ENCODE results near the gene CFAP45. TPM values are rescaled to one million over a fixed set of nuclear protein-coding genes. Genes with fewer than 3 reads are reported as not detected.

CFAP45 gene
- total RNA-seq, 1 experiment from 2014 or later: 3.6 TPM

GRCh38 chr1:159859767-159860322 is 40.1 kb downstream of the CFAP45 start:
- TF ChIP-seq CTCF (conservative IDR thresholded peaks at IDR 0.05; ENCODE audit: low read depth, low read length): no peak
- TF ChIP-seq EZH2 (IDR thresholded peaks at IDR 0.05; ENCODE audit: borderline replicate concordance, low read depth, low read length, poor library complexity, severe bottlenecking): no peak
- no peaks in the 10 kb centered on the region for H3K9me3 ChIP-seq (ENCODE audit: low read depth, low read length, poor library complexity, severe bottlenecking)
- no peaks in the 10 kb centered on the region for H3K36me3 ChIP-seq (ENCODE audit: insufficient read depth, low read length, poor library complexity, severe bottlenecking)
- no peaks in the 10 kb centered on the region for H3K27me3 ChIP-seq (replicated peaks; ENCODE audit: insufficient read depth, low read depth, low read length, poor library complexity)
- DNase-seq (ENCODE audit: low spot score): no peak
- POLR2A ChIA-PET (ENCODE audit: low non-redundant PET): no interaction called here
- intact Hi-C loops (cut with micrococcal nuclease; ENCODE audit: unreplicated experiment): no loop called here
- no peak overlapping the region for H3K4me3 ChIP-seq (ENCODE audit: low read depth, low read length, poor library complexity, severe bottlenecking)
- CTCF ChIA-PET: no interaction called here
- H3K27ac ChIP-seq (ENCODE audit: low read depth, low read length, poor library complexity, severe bottlenecking): no peak overlapping the region
- no TSS peak for BruUV-seq (replicated peaks)
- H3K4me1 ChIP-seq (ENCODE audit: insufficient read depth, low read length, poor library complexity, severe bottlenecking): no peaks in the 10 kb centered on the region

- intact Hi-C loops (cut with micrococcal nuclease; ENCODE audit: unreplicated experiment): no loop called here
- Histone ChIP-seq H3K27me3 (replicated peaks; ENCODE audit: insufficient read depth, low read depth, low read length, poor library complexity) (no peaks in the 10 kb centered on the region), H3K27ac (ENCODE audit: low read depth, low read length, poor library complexity, severe bottlenecking) (no peak overlapping the region), H3K4me3 (ENCODE audit: low read depth, low read length, poor library complexity, severe bottlenecking) (no peak overlapping the region), H3K36me3 (ENCODE audit: insufficient read depth, low read length, poor library complexity, severe bottlenecking) (no peaks in the 10 kb centered on the region), H3K4me1 (ENCODE audit: insufficient read depth, low read length, poor library complexity, severe bottlenecking) (peaks cover 9% of the 10 kb centered on the region), H3K9me3 (ENCODE audit: low read depth, low read length, poor library complexity, severe bottlenecking) (no peaks in the 10 kb centered on the region)
- no peak for DNase-seq (ENCODE audit: low spot score)
- ChIA-PET CTCF (no interaction called here), POLR2A (ENCODE audit: low non-redundant PET) (no interaction called here)
- BruUV-seq (replicated peaks): no TSS peak
- TF ChIP-seq EZH2 (IDR thresholded peaks at IDR 0.05; ENCODE audit: borderline replicate concordance, low read depth, low read length, poor library complexity, severe bottlenecking) (no peak), CTCF (conservative IDR thresholded peaks at IDR 0.05; ENCODE audit: low read depth, low read length) (no peak)
Measured at GRCh38 chr1:159857889-159858288, 42.1 kb downstream of the CFAP45 start.

GRCh38 chr1:159856576-159856975 is 43.4 kb downstream of the CFAP45 start:
- Histone ChIP-seq H3K4me1 (ENCODE audit: insufficient read depth, low read length, poor library complexity, severe bottlenecking) (peaks cover 9% of the 10 kb centered on the region), H3K27me3 (replicated peaks; ENCODE audit: insufficient read depth, low read depth, low read length, poor library complexity) (no peaks in the 10 kb centered on the region), H3K4me3 (ENCODE audit: low read depth, low read length, poor library complexity, severe bottlenecking) (no peak overlapping the region), H3K27ac (ENCODE audit: low read depth, low read length, poor library complexity, severe bottlenecking) (no peak overlapping the region), H3K36me3 (ENCODE audit: insufficient read depth, low read length, poor library complexity, severe bottlenecking) (no peaks in the 10 kb centered on the region), H3K9me3 (ENCODE audit: low read depth, low read length, poor library complexity, severe bottlenecking) (no peaks in the 10 kb centered on the region)
- no peak for TF ChIP-seq EZH2 (IDR thresholded peaks at IDR 0.05; ENCODE audit: borderline replicate concordance, low read depth, low read length, poor library complexity, severe bottlenecking)
- no peak for TF ChIP-seq CTCF (conservative IDR thresholded peaks at IDR 0.05; ENCODE audit: low read depth, low read length)
- intact Hi-C loops (cut with micrococcal nuclease; ENCODE audit: unreplicated experiment): no loop called here
- no peak for DNase-seq (ENCODE audit: low spot score)
- ChIA-PET CTCF (interaction anchor here (0.7 kb wide), 1 partner anchor 585 kb away, joined by 6 read pairs; no protein-coding TSS in a partner anchor), POLR2A (ENCODE audit: low non-redundant PET) (no interaction called here)
- no TSS peak for BruUV-seq (replicated peaks)
